OCI-M2 (cell line): ENCODE results near the gene RPL31.
"Not testable (repeated sequence)": the region's sequence is repeated elsewhere in the genome, so short reads cannot be mapped to it uniquely, and the experiment has no call there.

ENCODE experiments used
- DNase-seq: peaks from one replicate; lab custom pipeline; 2025; ENCODE audit not compliant: unreplicated experiment; lab: John Stamatoyannopoulos, UW

Gene RPL31

DNA sequence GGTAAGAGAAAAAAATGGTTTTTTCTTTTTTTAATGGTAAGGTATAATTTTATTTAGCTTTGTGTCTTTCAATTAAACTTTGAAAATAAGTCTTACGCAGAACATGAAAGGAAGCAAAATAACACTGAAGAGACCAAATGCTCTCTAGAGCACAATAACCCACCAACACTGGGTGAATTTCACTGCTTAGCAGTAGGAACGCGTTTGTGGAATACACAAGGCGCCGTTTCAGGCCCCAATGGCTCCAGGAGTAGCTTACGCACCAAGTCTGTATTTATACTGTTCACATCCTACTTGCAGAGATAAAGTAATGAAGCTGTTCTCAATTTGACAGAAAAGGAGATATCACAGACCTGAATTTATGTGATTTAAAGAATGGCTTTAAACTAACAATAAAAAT is 23.5 kb downstream of the RPL31 start:
- no peak for DNase-seq

DNA sequence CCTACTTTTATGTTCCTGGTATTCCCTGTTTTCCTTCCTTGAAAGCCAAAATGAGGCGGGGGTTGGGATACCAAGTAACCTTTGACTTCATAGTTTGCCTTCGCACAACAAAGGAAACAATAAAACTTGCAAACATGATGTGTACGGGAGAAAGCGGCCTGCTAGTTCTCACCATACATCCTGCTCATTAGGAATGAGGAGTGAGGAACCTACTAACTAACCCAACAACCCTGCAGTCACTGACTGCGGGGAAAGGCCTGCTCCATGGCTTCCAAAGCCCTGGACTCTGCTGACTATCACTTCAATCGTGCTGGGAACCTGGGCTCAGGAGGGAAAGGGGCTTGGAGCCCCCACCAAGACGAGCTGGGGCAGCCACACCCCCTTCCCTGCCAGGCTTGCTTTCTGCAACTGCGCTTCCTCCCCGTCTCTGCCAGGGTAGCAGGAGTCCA is 24.2 kb downstream of the RPL31 start:
- no peak for DNase-seq

GRCh38 chr2:101026923-101027469 is 24.9 kb downstream of the RPL31 start:
- DNase-seq = no peak

DNA sequence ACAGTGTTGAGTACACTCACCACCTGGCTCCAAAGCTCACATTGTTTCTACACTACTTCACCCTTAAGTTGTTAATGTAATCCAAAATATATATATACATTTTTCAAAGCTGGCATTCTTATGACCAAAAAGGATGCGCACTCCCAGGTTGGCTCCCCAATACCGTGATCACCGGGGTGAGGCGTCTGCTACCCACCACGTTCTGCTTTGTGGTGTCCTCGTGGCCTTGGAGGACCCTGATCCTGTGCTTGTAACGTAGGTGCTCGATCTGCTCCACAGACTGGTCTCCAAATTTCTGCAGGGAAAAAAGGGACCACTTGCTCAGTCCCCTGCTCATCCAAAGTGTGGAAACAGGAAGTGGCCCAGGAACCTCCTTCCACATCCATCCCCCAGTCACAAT is 25.8 kb downstream of the RPL31 start:
- DNase-seq = no peak

- no peak for DNase-seq
Measured at GRCh38 chr2:101030866-101031554, 28.9 kb downstream of the RPL31 start.

DNA sequence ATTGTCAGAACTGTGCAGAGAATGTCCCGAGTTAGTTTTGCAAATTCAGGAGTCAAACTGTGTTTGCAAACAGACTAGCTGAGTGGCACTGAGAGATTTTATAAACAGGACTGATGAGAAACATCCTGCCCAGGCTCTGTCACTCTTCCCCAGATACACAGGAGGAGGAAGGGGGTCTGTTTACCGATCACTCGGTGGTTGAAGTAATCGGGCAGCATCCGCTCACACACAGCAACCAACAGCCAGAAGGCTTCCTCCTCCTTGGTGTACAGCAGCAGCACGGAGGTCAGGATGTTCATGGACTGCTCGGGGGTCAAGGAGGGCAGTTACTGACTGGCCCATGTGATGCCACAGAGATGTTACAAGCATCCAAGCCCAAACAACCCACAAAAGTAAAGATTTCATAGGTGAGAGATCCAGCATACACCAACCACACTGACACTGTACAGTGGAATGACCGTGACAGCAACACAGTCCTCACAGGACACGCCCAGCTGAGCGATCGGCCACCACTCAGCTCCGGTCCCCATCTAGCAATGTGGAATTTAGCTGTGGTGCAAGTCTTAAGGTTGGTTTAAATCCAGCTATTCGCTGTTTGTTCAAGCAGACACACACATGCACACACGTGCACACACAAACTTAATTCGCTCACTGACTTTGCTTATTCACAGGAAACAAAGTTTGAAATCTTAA is 30.1 kb downstream of the RPL31 start:
- no peak for DNase-seq

DNA sequence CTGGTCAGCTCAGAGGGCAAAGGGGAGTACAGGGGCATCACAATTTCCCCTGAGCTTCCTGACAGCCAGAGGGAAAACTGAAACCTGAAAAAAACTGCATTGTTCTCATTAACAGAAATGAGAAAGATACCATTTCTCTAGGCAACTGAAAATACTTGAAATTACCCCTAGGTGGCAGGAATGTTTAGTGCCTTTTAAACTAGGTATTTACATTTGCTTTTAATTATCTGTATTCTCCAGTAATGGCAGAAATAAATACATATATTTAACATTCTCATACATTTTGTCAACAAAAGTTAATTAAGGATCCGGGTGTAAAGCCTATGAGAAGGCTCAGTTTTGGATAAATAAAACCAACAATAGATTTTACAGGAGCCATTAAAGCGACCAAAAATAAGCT is 34.5 kb downstream of the RPL31 start:
- DNase-seq = no peak

- no peak for DNase-seq
Measured at GRCh38 chr2:101037161-101037755, 35.2 kb downstream of the RPL31 start.

- no peak for DNase-seq
Measured at GRCh38 chr2:101038455-101039255, 36.6 kb downstream of the RPL31 start.

- no peak for DNase-seq
Measured at GRCh38 chr2:101040072-101040471, 38.0 kb downstream of the RPL31 start.

DNA sequence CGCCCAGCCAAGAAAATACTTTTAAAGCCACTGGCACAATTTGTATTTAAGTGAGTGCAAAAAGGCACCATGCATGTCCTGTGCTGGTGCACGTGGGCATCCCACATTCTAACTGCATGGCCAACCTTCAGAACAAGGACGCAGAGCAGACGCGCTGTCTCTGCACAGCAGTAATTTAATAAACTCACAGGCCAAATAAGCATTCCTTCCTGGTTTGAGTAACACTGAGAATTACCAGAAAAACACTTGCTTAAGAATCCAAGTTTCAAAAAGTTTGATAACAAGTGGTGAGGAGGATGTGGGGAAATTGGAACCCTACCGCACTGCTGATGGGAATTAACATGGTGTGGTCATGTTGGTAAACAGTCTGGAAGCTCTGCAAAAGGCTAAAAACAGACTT is 38.7 kb downstream of the RPL31 start:
- no peak for DNase-seq

- DNase-seq = no peak
Measured at GRCh38 chr2:101041413-101041812, 39.3 kb downstream of the RPL31 start.

- no peak for DNase-seq
Measured at GRCh38 chr2:101045330-101045729, 43.2 kb downstream of the RPL31 start.

GRCh38 chr2:101047075-101047766 is 45.1 kb downstream of the RPL31 start:
- DNase-seq = no peak

DNA sequence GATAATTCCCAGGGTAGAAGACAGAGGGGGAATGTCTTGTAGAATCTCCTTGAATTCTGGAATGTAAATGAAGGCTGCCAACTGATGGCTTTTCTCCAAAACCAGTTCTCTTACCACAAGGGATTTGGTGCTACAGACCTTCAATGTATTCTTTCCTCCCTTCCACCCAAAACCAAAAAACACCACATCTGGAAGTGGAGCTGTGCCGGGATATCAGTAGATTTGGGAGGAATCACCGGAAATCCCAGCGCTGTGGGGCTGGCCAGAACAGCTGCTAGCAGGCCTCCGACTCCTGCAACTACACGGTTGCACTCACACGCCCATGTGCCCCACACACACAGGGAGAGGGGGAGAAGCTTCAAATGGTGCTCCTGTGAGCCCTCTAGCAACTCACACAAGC is 45.7 kb downstream of the RPL31 start:
- no peak for DNase-seq

- DNase-seq = no peak
Measured at GRCh38 chr2:101048756-101049155, 46.7 kb downstream of the RPL31 start.

- DNase-seq = not testable (repeated sequence)
Measured at GRCh38 chr2:101050886-101051285, 48.8 kb downstream of the RPL31 start.

GRCh38 chr2:101052147-101052546 is 50.1 kb downstream of the RPL31 start:
- DNase-seq = no peak

- no peak for DNase-seq
Measured at GRCh38 chr2:101053117-101053516, 51.0 kb downstream of the RPL31 start.
